Heart left ventricle (tissue), 16 donors: ENCODE data around the gene PRKN. TPM values are rescaled to one million over a fixed set of nuclear protein-coding genes. Genes with fewer than 3 reads are reported as not detected.

Source experiments
- ATAC-seq, 4 donors: fragments of 200-7000 bp; cut with Tn5 transposase; one replicate each; pipeline ENCODE4 v1.9.1; 2020 to 2022; ENCODE audit warnings: moderate library complexity in 4 of 4, mild to moderate bottlenecking in 3 of 4, moderate number of reproducible peaks in 1 of 4
- DNase-seq, 5 donors: peaks; one replicate each; pipeline ENCODE4 v3.0.0-alpha.2; 2020
- H3K27ac ChIP-seq, 12 donors: fragments of 200-600 bp; sonication (generic) in 4 of 12; one replicate each; pipeline versions ENCODE4 v1.5.0 to v1.8.0; 2016 to 2022; ENCODE audit warnings: mild to moderate bottlenecking in 2 of 12
- H3K27me3 ChIP-seq, 9 donors: fragments of 200-600 bp; sonication (generic) in 2 of 9; one replicate each; pipeline versions ENCODE4 v1.5.1 to v1.8.0; 2016 to 2022; ENCODE audit warnings: mild to moderate bottlenecking in 3 of 9
- H3K36me3 ChIP-seq, 9 donors: fragments of 200-600 bp; sonication (generic) in 2 of 9; one replicate each; pipeline versions ENCODE4 v1.5.0 to v1.8.0; 2018 to 2022; ENCODE audit warnings: mild to moderate bottlenecking in 2 of 9
- H3K4me1 ChIP-seq, 12 donors: fragments of 200-600 bp; sonication (generic) in 4 of 12; one replicate each; pipeline versions ENCODE4 v1.5.0 to v1.8.0; 2016 to 2022; ENCODE audit warnings: mild to moderate bottlenecking in 3 of 12
- H3K4me3 ChIP-seq, 12 donors: fragments of 200-600 bp; sonication (generic) in 4 of 12; one replicate each; pipeline versions ENCODE4 v1.5.0 to v1.8.0; 2017 to 2022; ENCODE audit warnings: mild to moderate bottlenecking in 9 of 12, moderate library complexity in 4 of 12
- H3K9me3 ChIP-seq, 12 donors: fragments of 200-600 bp; sonication (generic) in 4 of 12; one replicate each; pipeline versions ENCODE4 v1.5.0 to v1.8.0; 2016 to 2022; ENCODE audit warnings: mild to moderate bottlenecking in 1 of 12
- POLR2A ChIP-seq, 2 donors: fragments of 450-650 bp; IDR thresholded peaks; one replicate each; pipeline ENCODE4 v1.6.1; 2017; ENCODE audit warnings: antibody characterized with exemption in 2 of 2, mild to moderate bottlenecking in 2 of 2, moderate library complexity in 2 of 2
- WGBS, 4 donors: extraction: QIAGEN DNeasy Blood & Tissue Kit in 2 of 4; methylation state at CpG; one replicate each; pipeline versions ENCODE4 v1.1.5 to v1.1.7; 2013 to 2018; 5-methylcytosine and 5-hydroxymethylcytosine counted together
- intact Hi-C, 10 donors: fragments of 100-400 bp; cut with DNase I; formaldehyde crosslinking; loops; one replicate each; pipeline versions ENCODE4 v1.11.1 to v1.14.2; 2022
- polyA plus RNA-seq, 2 donors: library from polyadenylated mRNA; stranded (reverse); fragments of 200-250 nt; gene quantifications; one replicate each; pipeline ENCODE4 v1.2.3, GENCODE V29; 2013
- total RNA-seq, 9 donors: library from RNA; depleted of rRNA in 2 of 9; stranded (reverse); fragments of >200 nt in 2 of 9; fragmentation: NEBNext Ultra II Directional in 3 of 9; extraction: Animal tissue kit (Norgen Biotek cat#: 25700) in 3 of 9; gene quantifications; one replicate each; pipeline versions ENCODE4 v1.1.0 to v1.2.4, GENCODE V29; 2016 to 2023
- TF ChIP-seq, protein P1 (sequence below), 12 donors: fragments of 200-600 bp; sonication (generic) in 4 of 12; IDR thresholded peaks; one replicate each; pipeline versions ENCODE4 v1.5.0 to v1.8.0; 2018 to 2022; ENCODE audit warnings: antibody characterized with exemption in 12 of 12, mild to moderate bottlenecking in 5 of 12
- donor health status: ischemic (EF 13 %, LVEDD 7.1; RV severe dilation, severe dysfunction).
- donor health status: healthy with polysubstance abuse.
- donor health status: DM: no; HTN: yes; CAD: no.
- donor health status: DM: no; HTN: no; CAD: no.
- donor health status: ischemic (EF 25% LVEDD 6.9; RV normal size, moderate dysfunction).
- donor health status: ischemic (EF 25% LVEDD 5.7; RV mildly dilated, moderate dysfunction).
- donor health status: healthy.
- donor health status: DM: yes; HTN: yes; CAD: no.
- donor health status: ischemic (EF 35%, LVEDD 5.7; RV mildly dilated, moderate dysfunction).
- donor health status: nonischemic (EF 11% LVEDD 7.7; RV severe dilation, severe dysfunction).
- donor health status: DM: yes; HTN: yes; CAD: no.
- donor health status: PGD.
- donor health status: ischemic (EF 29% LVEDD 5.4; RV normal size, mild dysfunction).
- donor health status: nonischemic (EF 23%, LVEDD 6.1; RV moderate dilation, normal function).

PRKN gene
- total and polyA plus RNA-seq, 11 donors: 3.4 to 32.5 (median 21.2) TPM

DNA sequence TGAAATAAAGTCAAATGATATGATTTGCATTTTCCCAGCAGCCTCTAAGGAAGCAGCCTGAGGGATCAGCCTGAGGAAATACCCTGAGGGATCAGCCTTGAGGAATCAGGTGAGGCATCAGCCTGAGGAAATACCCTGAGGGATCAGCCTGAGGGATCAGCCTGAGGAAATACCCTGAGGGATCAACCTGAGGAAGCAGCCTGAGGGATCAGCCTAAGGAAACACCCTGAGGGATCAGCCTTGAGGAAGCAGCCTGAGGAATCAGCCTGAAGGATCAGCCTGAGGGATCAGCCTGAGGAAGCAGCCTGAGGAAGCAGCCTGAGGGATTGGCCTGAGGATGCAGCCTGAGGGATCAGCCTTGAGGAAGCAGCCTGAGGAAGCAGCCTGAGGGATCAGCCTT lies 784.0 kb downstream of the PRKN start:
- H3K9me3 ChIP-seq: no peaks in the 10 kb centered on the region
- TF ChIP-seq, protein P1, sequence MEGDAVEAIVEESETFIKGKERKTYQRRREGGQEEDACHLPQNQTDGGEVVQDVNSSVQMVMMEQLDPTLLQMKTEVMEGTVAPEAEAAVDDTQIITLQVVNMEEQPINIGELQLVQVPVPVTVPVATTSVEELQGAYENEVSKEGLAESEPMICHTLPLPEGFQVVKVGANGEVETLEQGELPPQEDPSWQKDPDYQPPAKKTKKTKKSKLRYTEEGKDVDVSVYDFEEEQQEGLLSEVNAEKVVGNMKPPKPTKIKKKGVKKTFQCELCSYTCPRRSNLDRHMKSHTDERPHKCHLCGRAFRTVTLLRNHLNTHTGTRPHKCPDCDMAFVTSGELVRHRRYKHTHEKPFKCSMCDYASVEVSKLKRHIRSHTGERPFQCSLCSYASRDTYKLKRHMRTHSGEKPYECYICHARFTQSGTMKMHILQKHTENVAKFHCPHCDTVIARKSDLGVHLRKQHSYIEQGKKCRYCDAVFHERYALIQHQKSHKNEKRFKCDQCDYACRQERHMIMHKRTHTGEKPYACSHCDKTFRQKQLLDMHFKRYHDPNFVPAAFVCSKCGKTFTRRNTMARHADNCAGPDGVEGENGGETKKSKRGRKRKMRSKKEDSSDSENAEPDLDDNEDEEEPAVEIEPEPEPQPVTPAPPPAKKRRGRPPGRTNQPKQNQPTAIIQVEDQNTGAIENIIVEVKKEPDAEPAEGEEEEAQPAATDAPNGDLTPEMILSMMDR (IDR thresholded peaks at IDR 0.05): no peak
- TF ChIP-seq POLR2A (IDR thresholded peaks at IDR 0.05): no peak
- H3K4me3 ChIP-seq: no peak overlapping the region
- H3K27me3 ChIP-seq: no peaks in the 10 kb centered on the region
- DNase-seq (no peak), ATAC-seq (no peak)
- H3K4me1 ChIP-seq: no peaks in the 10 kb centered on the region
- H3K36me3 ChIP-seq: no peaks in the 10 kb centered on the region
- no peak overlapping the region for H3K27ac ChIP-seq
- intact Hi-C loops: no loop called here

DNA sequence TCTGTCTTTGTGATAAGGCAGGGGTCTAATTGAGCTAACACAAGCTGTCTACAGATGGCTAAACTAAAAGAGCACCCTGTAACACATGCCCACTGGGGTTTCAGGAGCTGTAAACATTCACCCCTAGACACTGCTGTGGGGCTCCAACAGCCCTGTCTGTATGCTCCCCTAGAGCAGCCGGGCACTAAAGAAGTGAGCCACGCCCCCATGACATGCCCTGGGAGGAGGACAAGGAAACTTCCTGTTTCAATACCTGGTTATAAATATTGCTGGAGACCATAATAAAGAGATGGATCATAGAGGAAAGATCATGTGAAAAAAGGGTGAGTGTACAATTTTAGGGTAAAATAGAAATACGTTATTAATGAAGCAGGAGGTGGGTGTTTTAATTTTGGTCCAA lies 786.0 kb downstream of the PRKN start:
- H3K4me1 ChIP-seq: no peaks in the 10 kb centered on the region
- ATAC-seq: no peak
- H3K27ac ChIP-seq: no peak overlapping the region
- 93 to 97% (median 96%) methylated on average over 3 of the region's 3 CpGs for WGBS, 4 donors
- H3K4me3 ChIP-seq: no peak overlapping the region
- no peaks in the 10 kb centered on the region for H3K27me3 ChIP-seq
- H3K9me3 ChIP-seq: peaks cover 0 to 4% (median 0%) of the 10 kb centered on the region in 12 donors
- DNase-seq: no peak
- no peaks in the 10 kb centered on the region for H3K36me3 ChIP-seq
- intact Hi-C loops: no loop called here
- TF ChIP-seq POLR2A (IDR thresholded peaks at IDR 0.05): no peak
- TF ChIP-seq, protein P1 (IDR thresholded peaks at IDR 0.05): no peak

DNA sequence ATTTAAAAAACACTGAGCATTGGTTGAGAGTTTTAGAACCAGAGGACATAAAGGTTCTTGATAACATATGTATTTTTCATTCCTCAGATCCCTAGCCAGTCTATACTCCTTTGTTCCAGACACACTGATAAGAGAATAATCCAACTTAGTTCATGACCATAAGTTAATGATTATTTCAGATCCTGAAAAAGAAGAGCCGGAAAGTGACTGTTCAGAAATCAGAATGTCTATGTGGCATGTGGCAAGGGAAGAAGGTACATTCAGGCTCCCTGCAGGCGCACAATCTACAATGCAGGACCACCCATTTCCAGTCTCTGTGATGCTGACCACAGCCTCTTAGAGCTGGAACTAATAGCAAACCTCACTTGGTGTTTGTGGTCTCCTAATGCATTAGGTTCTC lies 787.0 kb downstream of the PRKN start:
- Histone ChIP-seq H3K9me3 (peaks cover 0 to 15% (median 3%) of the 10 kb centered on the region in 12 donors), H3K36me3 (no peaks in the 10 kb centered on the region), H3K27ac (no peak overlapping the region), H3K27me3 (no peaks in the 10 kb centered on the region), H3K4me3 (no peak overlapping the region), H3K4me1 (no peaks in the 10 kb centered on the region)
- DNase-seq (no peak), ATAC-seq (no peak)
- WGBS, 4 donors: 87 to 97% (median 95%) methylated on average over 2 of the region's 2 CpGs
- intact Hi-C loops: no loop called here
- TF ChIP-seq POLR2A (IDR thresholded peaks at IDR 0.05): no peak
- TF ChIP-seq, protein P1 (IDR thresholded peaks at IDR 0.05): no peak

DNA sequence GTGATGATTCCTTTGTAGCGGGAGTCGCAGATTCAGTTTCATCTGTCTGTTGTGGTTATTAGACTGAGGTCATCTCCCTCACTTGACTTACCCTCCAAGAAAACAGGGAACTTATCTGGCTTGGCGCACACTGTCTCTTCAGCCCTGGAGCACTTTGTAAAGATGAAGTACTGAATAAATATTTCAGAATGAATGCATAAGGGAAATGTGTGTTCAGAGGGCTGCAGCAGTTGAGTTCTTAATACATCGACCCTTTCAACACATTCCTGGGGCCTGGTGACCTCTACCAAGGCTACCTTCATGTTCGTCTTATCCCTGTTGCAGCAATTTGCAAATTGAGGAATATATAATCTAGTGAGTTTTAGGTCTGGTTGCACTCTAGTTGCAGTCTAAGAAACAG lies 801.2 kb downstream of the PRKN start:
- Histone ChIP-seq H3K36me3 (no peaks in the 10 kb centered on the region), H3K9me3 (no peaks in the 10 kb centered on the region), H3K4me1 (peaks cover 0 to 7% (median 0%) of the 10 kb centered on the region in 12 donors), H3K27ac (no peak overlapping the region), H3K27me3 (no peaks in the 10 kb centered on the region), H3K4me3 (no peak overlapping the region)
- DNase-seq (no peak), ATAC-seq (no peak)
- intact Hi-C loops: loop anchor here in 2 of 10 donors (5.0 to 10.0 kb wide), 2 partner anchors 502 to 509 kb away; no protein-coding TSS in a partner anchor
- TF ChIP-seq, protein P1 (IDR thresholded peaks at IDR 0.05): no peak
- TF ChIP-seq POLR2A (IDR thresholded peaks at IDR 0.05): no peak
- WGBS, 4 donors: 86 to 93% (median 89%) methylated on average over 5 of the region's 5 CpGs
